Keratinocyte (primary cell): ENCODE results near the gene CBFA2T3. TPM values are rescaled to one million over a fixed set of nuclear protein-coding genes. Genes with fewer than 3 reads are reported as not detected.

ENCODE experiments used
- DNase-seq: peaks from one replicate; pipeline ENCODE4 v3.0.0-alpha.2; 2011; ENCODE audit warnings: low read depth, missing footprints, low spot score
- FAIRE-seq: peaks from 2 replicates; lab custom pipeline; 2011; peaks lifted over from hg19 to GRCh38; lab: Jason Lieb, UNC
- H2AFZ ChIP-seq: 2 replicates; pipeline ENCODE4 v1.6.0; 2012; ENCODE audit warnings: low read length, control low read depth, inconsistent platforms; ENCODE audit not compliant: control insufficient read depth
- H3K27ac ChIP-seq: 2 replicates; pipeline ENCODE4 v1.5.1; 2011; ENCODE audit warnings: low read length; ENCODE audit not compliant: control insufficient read depth, insufficient read depth
- H3K27me3 ChIP-seq: 3 replicates; pipeline ENCODE4 v1.6.0; 2011; ENCODE audit warnings: low read length; ENCODE audit not compliant: control insufficient read depth, insufficient read depth; ENCODE audit errors: extremely low read depth
- H3K36me3 ChIP-seq, 2 experiments: 2 replicates in 1 of 2; 3 replicates in 1 of 2; pipeline ENCODE4 v1.5.1; 2011; ENCODE audit warnings: low read length in 2 of 2, mild to moderate bottlenecking in 1 of 2; ENCODE audit not compliant: control insufficient read depth in 2 of 2, insufficient read depth in 2 of 2; ENCODE audit errors: extremely low read depth in 1 of 2
- H3K4me1 ChIP-seq: 3 replicates; pipeline ENCODE4 v1.5.1; 2011; ENCODE audit warnings: low read length; ENCODE audit not compliant: control insufficient read depth, insufficient read depth; ENCODE audit errors: extremely low read depth
- H3K4me2 ChIP-seq: 3 replicates; pipeline ENCODE4 v1.6.0; 2011; ENCODE audit warnings: low read depth, low read length; ENCODE audit not compliant: control insufficient read depth, insufficient read depth; ENCODE audit errors: extremely low read depth
- H3K4me3 ChIP-seq, 3 experiments: fragments of 200-600 bp in 1 of 3; sonication (generic) in 1 of 3; 2 replicates in 2 of 3; 3 replicates in 1 of 3; pipeline ENCODE4 v1.5.1; 2011 to 2016; ENCODE audit warnings: low read length in 3 of 3, mild to moderate bottlenecking in 3 of 3, control low read depth in 2 of 3, inconsistent platforms in 1 of 3, low read depth in 1 of 3, mixed read lengths in 1 of 3, mixed run types in 1 of 3, moderate library complexity in 1 of 3; ENCODE audit not compliant: control insufficient read depth in 2 of 3, insufficient read depth in 2 of 3; ENCODE audit errors: extremely low read depth in 1 of 3
- H3K79me2 ChIP-seq: 2 replicates; pipeline ENCODE4 v1.6.0; 2012; ENCODE audit warnings: low read length; ENCODE audit not compliant: control insufficient read depth, insufficient read depth
- H3K9ac ChIP-seq: 3 replicates; pipeline ENCODE4 v1.6.0; 2011; ENCODE audit warnings: low read length; ENCODE audit not compliant: control insufficient read depth, insufficient read depth; ENCODE audit errors: extremely low read depth
- H3K9me1 ChIP-seq: 3 replicates; pipeline ENCODE4 v1.6.0; 2011; ENCODE audit warnings: low read length; ENCODE audit not compliant: control insufficient read depth, insufficient read depth; ENCODE audit errors: extremely low read depth
- H3K9me3 ChIP-seq: 2 replicates; pipeline ENCODE4 v1.5.1; 2012; ENCODE audit warnings: low read depth, low read length; ENCODE audit not compliant: control insufficient read depth
- H4K20me1 ChIP-seq: 3 replicates; pipeline ENCODE4 v1.6.0; 2011; ENCODE audit warnings: low read length; ENCODE audit not compliant: control insufficient read depth, insufficient read depth; ENCODE audit errors: extremely low read depth
- CTCF ChIP-seq, 3 experiments: IDR thresholded peaks in 1 of 3; conservative IDR thresholded peaks in 1 of 3; optimal IDR thresholded peaks in 1 of 3; 2 replicates in 2 of 3; 3 replicates in 1 of 3; pipeline versions ENCODE3 to v1.5.1; 2011; ENCODE audit warnings: low read length in 3 of 3, mild to moderate bottlenecking in 3 of 3, moderate library complexity in 2 of 3, control low read depth in 1 of 3, inconsistent platforms in 1 of 3; ENCODE audit not compliant: insufficient read depth in 2 of 3; ENCODE audit errors: extremely low read depth in 1 of 3
- EZH2 ChIP-seq: IDR thresholded peaks from one replicate; pipeline ENCODE4 v1.6.1; 2012; ENCODE audit warnings: inconsistent platforms, mild to moderate bottlenecking, low read length, moderate library complexity
- dilution Hi-C: fragments of 300-500 bp; cut with MboI; formaldehyde crosslinking; loops from one replicate; pipeline ENCODE4 v1.7.0; 2020; ENCODE audit warnings: low sequenced_read_pairs; ENCODE audit not compliant: extremely low pct_ligation_motif_present
- polyA minus RNA-seq, 3 experiments: library from RNA; depleted of rRNA, polyadenylated mRNA; stranded (reverse); fragments of >200 nt; gene quantifications; 1 replicate in 1 of 3; 2 replicates in 1 of 3; 3 replicates in 1 of 3; pipeline ENCODE4 v1.2.3, GENCODE V29; 2011
- polyA plus RNA-seq, 5 experiments: library from polyadenylated mRNA; depleted of rRNA in 3 of 5; stranded (reverse) in 3 of 5; stranded (forward) in 1 of 5; unstranded in 1 of 5; fragments of >200 nt; gene quantifications; 1 replicate in 1 of 5; 2 replicates in 3 of 5; 3 replicates in 1 of 5; pipeline versions ENCODE4 v1.2.1 to v1.2.3, GENCODE V29; 2011 to 2012; ENCODE audit warnings: missing spikeins in 2 of 5, low read depth in 1 of 5, low replicate concordance in 1 of 5

CBFA2T3 gene
- polyA plus RNA-seq (0.08 to 0.24 TPM (median 0.18 TPM) in 3 replicates), polyA minus RNA-seq (0.03 to 0.20 TPM in 2 of 3 replicates, not detected in the other)
- 1.3 TPM for polyA plus RNA-seq (2011; ENCODE audit: low read depth)
- 0.17 and 0.30 TPM in 2 replicates for polyA plus RNA-seq (2011; cell fraction: cytosol; rRNA removed)
- 0.37 and 0.43 TPM in 2 replicates for polyA plus RNA-seq (2011; cell fraction: nucleus; rRNA removed)
- polyA plus RNA-seq (2012; ENCODE audit: low replicate concordance): 0.17 and 0.61 TPM in 2 replicates
- not detected for polyA minus RNA-seq (2011; cell fraction: cytosol; rRNA and poly(A)+ RNA removed)
- polyA minus RNA-seq (2011; cell fraction: nucleus; rRNA and poly(A)+ RNA removed): 0.31 and 0.32 TPM in 2 replicates

- dilution Hi-C loops: no loop called here
- DNase-seq: no peak
- Histone ChIP-seq H3K79me2 (no peaks in the 10 kb centered on the region), H3K4me3 (no peak within 1 kb of the TSS), H3K27ac (no peak within 1 kb of the TSS), H3K4me2 (no peak within 1 kb of the TSS), H3K36me3 (no peaks in the 10 kb centered on the region), H3K27me3 (peaks cover 19% of the 10 kb centered on the region), H3K9me3 (no peaks in the 10 kb centered on the region), H3K9me1 (no peaks in the 10 kb centered on the region), H4K20me1 (no peaks in the 10 kb centered on the region), H3K4me1 (no peaks in the 10 kb centered on the region), H2AFZ (no peak within 1 kb of the TSS), H3K9ac (no peak within 1 kb of the TSS)
- FAIRE-seq: no peak
- TF ChIP-seq CTCF (optimal IDR thresholded peaks at IDR 0.05 in 1 of 3, IDR thresholded peaks at IDR 0.05 in 1 of 3, conservative IDR thresholded peaks at IDR 0.05 in 1 of 3; ENCODE audit: extremely low read depth in 1 of 3, insufficient read depth in 2 of 3, low read length in 3 of 3) (no peak), EZH2 (no peak)
Measured at GRCh38 chr16:88977018-88977811, at the start of gene CBFA2T3. TSS of gene CBFA2T3 (minus strand) at chr16:88977207. CDS start at chr16:88976807, 400 bp downstream.

- no peaks in the 10 kb centered on the region for H4K20me1 ChIP-seq
- no peaks in the 10 kb centered on the region for H3K9me3 ChIP-seq
- H3K4me2 ChIP-seq: no peak overlapping the region
- H3K9me1 ChIP-seq: no peaks in the 10 kb centered on the region
- DNase-seq (no peak), FAIRE-seq (no peak)
- H3K27me3 ChIP-seq: peaks cover 3% of the 10 kb centered on the region
- no peaks in the 10 kb centered on the region for H3K36me3 ChIP-seq
- no peaks in the 10 kb centered on the region for H3K4me1 ChIP-seq
- H3K4me3 ChIP-seq: no peak overlapping the region
- H2AFZ ChIP-seq: no peak overlapping the region
- dilution Hi-C loops: no loop called here
- TF ChIP-seq CTCF (optimal IDR thresholded peaks at IDR 0.05 in 1 of 3, IDR thresholded peaks at IDR 0.05 in 1 of 3, conservative IDR thresholded peaks at IDR 0.05 in 1 of 3; ENCODE audit: extremely low read depth in 1 of 3, insufficient read depth in 2 of 3, low read length in 3 of 3) (no peak), EZH2 (no peak)
- H3K79me2 ChIP-seq: no peaks in the 10 kb centered on the region
- H3K27ac ChIP-seq: no peak overlapping the region
- no peak overlapping the region for H3K9ac ChIP-seq
Measured at GRCh38 chr16:89026121-89026612, 49.2 kb upstream of the CBFA2T3 start.
